Stimulated activated CD4-positive, alpha-beta T cell treated with anti-CD3 and anti-CD28 coated beads, Interleukin-12 subunit alpha, Interleukin-12 subunit beta, amount 100 ng/mL, for 4 hours (primary cell): ENCODE data around the gene PIK3CD.

Experiments used
- DNase-seq: peaks from one replicate; pipeline ENCODE4 v3.0.0-alpha.2; 2020

PIK3CD gene

DNA sequence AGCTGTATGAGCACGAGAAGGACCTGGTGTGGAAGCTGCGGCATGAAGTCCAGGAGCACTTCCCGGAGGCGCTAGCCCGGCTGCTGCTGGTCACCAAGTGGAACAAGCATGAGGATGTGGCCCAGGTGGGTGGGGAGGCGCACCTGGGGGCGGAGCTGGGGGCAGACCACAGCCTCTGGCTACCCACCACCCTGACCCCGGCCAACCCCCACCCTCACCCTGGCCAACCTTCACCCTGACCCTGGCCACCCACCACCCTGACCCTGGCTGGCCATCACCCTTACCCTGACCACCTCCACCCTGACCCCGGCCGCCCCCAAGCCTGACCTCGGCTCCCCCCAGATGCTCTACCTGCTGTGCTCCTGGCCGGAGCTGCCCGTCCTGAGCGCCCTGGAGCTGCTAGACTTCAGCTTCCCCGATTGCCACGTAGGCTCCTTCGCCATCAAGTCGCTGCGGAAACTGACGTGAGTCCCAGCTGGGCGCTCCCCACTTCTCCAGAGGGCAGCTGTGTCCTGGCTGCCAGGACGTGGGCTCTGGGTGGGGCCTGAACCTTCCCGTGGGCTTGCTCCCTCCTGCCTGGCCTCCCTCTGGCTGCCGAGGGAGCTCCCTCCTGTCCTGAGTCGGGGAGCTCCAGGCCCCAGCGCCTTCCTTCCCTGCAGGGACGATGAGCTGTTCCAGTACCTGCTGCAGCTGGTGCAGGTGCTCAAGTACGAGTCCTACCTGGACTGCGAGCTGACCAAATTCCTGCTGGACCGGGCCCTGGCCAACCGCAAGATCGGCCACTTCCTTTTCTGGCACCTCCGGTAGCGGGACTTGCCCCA lies 69.5 kb downstream of the PIK3CD start:
- no peak for DNase-seq

DNA sequence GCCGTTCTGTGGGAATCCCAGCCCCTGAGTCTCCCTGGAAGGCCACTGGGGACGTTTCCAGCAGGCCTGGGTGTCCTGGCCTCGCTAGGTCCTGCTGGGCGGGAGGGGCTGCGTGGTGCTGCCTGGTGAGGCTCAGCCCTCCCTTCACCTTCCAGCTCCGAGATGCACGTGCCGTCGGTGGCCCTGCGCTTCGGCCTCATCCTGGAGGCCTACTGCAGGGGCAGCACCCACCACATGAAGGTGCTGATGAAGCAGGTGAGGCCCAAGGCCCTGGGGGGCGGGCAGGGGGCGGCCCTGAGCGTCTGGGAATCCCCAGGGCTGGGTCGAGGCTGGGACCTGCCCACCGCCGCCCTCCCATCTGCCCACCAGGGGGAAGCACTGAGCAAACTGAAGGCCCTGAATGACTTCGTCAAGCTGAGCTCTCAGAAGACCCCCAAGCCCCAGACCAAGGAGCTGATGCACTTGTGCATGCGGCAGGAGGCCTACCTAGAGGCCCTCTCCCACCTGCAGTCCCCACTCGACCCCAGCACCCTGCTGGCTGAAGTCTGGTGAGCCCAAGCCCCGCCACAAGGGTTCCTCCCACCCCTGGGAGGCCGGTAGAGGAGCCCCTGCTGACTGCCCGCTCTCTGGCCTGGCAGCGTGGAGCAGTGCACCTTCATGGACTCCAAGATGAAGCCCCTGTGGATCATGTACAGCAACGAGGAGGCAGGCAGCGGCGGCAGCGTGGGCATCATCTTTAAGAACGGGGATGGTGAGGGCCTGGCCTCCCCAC lies 70.3 kb downstream of the PIK3CD start:
- DNase-seq = peak; percentile 78

DNA sequence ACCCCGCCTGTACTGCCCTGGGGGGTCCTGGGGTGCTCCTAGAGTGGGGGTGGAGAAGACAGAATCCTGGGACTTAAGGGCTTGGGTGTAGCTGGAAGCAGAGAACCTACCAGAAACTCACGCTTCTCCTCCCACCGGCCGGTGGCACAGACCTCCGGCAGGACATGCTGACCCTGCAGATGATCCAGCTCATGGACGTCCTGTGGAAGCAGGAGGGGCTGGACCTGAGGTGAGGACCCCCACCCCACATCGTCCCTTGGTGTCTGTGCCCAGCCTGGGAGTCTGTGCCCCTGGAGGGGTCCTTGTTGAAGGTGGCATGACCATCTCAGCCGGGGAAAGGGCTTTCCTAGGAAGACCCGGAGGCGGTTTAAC lies 70.8 kb downstream of the PIK3CD start:
- DNase-seq = no peak

- DNase-seq = no peak
Observed at GRCh38 chr1:9723068-9723805, 71.7 kb downstream of the PIK3CD start.

GRCh38 chr1:9723926-9724325 lies 72.4 kb downstream of the PIK3CD start:
- no peak for DNase-seq

DNA sequence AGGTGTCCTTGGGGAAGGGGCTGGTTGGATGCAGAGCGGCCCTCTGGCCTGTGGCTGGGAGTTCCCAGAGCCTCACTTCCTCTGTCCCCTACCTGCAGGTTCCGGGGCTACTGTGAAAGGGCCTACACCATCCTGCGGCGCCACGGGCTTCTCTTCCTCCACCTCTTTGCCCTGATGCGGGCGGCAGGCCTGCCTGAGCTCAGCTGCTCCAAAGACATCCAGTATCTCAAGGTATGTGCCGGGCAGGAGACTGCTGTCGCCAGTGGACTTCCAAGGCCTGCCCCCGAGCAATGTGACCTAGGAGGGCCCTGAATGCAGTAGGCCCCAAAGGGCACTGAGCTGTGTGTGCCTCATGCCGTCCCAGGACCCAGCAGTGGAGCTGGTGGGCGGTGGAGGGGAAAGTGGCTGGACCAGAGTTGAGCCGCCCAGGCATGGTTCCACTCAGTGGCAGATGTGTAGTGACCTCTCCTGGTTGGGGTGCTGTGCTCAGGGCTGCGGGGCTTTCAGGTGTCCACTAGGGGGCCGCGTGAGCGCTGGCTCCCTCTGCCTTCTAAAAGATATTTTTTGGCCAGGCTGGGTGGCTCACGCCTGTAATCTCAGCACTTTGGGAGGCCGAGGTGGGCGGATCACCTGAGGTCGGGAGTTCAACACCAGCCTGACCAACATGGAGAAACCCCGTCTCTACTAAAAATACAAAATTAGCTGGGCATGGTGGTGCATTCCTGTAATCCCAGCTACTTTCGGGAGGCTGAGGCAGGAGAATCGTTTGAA lies 73.4 kb downstream of the PIK3CD start:
- peak; percentile 62 for DNase-seq

DNA sequence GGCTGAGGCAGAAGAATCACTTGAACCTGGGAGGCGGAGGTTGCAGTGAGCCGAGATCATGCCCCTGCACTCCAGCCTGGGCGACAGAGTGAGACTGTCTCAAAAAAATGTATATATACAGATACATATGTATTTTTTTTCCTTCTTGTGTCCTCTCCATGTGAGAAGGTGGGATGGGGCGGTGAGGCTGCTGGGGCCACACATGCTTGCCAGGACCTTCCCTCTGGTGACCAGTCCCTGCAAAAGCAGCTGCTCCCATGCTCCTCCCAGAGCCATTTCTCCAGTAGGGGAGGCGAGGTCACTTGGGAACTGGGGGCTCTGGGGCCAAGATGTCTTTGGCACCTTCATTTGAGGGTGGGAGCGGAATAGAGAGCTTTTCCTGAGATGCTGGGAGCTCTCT lies 74.9 kb downstream of the PIK3CD start:
- no peak for DNase-seq

- DNase-seq = no peak
Observed at GRCh38 chr1:9726905-9727595, 75.5 kb downstream of the PIK3CD start.

DNA sequence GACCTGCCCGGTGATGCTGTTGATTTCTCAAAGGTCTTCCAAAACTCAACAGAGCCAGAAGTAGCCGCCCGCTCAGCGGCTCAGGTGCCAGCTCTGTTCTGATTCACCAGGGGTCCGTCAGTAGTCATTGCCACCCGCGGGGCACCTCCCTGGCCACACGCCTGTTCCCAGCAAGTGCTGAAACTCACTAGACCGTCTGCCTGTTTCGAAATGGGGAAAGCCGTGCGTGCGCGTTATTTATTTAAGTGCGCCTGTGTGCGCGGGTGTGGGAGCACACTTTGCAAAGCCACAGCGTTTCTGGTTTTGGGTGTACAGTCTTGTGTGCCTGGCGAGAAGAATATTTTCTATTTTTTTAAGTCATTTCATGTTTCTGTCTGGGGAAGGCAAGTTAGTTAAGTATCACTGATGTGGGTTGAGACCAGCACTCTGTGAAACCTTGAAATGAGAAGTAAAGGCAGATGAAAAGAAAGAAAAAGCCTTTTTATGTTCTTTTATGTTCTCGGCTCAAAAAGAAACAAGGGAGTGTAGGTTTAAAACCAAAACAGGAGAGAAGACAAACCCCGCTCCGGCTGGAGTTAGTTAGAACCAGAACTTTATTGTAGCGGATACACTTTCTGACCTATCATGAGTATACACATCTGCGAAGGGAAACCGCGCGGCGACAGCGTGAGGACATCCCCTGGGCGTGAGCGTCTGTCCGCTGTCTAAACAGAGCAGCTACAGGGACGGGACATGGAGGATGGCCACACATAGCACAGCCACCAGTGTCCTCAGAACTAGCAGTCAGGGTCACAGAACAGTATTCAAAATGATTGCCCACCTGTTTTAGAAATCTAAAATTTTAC lies 77.1 kb downstream of the PIK3CD start:
- DNase-seq = peak; percentile 58

- no peak for DNase-seq
Observed at GRCh38 chr1:9729523-9729922, 78.0 kb downstream of the PIK3CD start.

- DNase-seq = no peak
Observed at GRCh38 chr1:9730096-9730901, 78.8 kb downstream of the PIK3CD start.

GRCh38 chr1:9731051-9731537 lies 79.6 kb downstream of the PIK3CD start:
- no peak for DNase-seq

- DNase-seq = no peak
Observed at GRCh38 chr1:9731561-9731960, 80.0 kb downstream of the PIK3CD start.

DNA sequence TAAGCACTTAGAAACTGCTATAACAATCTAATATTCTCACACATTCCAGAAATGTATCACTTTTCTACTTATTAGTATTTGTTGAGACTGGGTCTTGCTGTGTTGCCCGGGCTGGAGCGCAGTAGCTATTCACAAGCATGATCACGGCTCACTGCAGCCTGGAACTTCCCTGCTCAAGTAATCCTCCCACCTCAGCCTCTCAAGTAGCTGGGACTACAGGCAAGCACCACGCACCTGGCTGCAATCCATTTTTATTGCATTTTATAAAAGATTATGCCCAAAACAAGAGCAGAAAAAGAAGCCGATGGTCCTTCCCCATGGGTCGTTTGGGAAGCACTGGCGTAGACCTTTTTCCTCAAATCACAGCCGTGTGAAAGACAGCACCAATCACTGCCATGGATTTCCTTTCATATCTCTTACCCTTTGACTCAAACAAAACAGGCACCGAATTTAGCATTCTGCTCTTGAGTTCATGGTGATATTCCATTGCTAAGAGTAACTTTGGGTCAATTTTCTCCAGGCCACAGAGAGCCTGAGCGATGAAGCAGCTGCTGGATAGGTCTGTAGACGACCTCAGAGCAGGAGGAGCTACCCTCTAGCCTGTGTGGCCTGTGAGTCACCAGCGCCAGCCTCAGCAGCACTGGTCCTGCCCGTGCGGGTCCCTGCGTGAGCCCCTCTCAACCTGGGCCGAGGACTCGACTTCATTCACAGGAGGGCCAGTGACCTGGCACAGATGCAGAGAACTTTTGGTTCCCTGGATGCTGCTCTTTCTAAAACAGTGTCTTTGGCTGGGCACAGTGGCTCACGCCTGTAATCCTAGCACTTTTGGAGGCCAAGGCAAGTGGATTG lies 80.8 kb downstream of the PIK3CD start:
- DNase-seq = no peak

DNA sequence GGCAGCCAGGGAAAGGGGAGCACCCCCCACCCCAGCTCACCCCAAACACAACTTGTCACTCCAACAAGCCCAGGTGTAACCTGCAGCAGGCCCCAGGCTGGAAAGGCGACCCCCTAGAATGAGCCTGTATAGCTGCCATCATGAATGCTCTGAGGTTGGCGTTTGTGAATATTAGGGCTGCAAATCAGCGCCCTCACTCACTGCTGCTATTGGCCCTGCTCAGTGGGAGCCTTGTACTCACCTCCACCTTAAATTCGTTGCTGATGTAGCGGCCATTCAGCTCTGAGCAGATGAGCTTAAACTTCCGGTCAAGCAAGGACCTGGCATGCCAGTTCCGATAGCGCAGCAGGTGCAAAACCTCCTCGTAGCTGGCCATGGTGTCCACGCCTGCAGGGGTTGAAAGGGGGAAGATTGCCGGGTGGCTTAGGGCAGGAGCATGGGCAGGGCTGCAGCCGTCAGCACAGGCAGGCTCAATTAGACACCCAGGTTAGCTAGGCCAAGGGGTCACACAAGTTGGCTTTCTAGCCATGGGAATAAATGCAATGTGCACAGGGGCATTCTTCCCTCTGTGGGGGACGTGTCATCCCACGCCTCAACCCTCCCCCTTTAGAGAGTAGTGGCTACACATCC lies 81.7 kb downstream of the PIK3CD start:
- DNase-seq = no peak

DNA sequence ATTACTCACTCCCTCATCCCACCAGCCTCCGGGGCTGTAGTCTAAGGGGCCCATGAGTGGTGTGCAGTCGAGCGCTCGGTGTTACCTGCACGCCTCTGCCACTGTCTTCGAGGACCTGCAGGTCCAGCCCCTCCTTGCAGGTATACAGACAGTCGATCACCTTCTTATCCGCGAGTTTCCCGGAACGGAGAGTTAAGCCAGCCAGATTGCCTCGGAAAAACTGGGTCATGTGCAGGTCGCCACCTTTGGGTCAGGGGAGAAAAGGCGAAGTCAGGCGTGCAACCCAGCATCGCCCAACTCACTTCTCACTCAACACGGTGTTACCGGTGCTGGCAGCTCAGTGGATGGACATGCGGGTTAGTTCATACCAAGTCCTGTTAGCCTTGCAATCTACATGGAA lies 84.3 kb downstream of the PIK3CD start:
- no peak for DNase-seq

- DNase-seq = no peak
Observed at GRCh38 chr1:9736241-9736640, 84.7 kb downstream of the PIK3CD start.

GRCh38 chr1:9737057-9737456 lies 85.5 kb downstream of the PIK3CD start:
- DNase-seq = no peak

DNA sequence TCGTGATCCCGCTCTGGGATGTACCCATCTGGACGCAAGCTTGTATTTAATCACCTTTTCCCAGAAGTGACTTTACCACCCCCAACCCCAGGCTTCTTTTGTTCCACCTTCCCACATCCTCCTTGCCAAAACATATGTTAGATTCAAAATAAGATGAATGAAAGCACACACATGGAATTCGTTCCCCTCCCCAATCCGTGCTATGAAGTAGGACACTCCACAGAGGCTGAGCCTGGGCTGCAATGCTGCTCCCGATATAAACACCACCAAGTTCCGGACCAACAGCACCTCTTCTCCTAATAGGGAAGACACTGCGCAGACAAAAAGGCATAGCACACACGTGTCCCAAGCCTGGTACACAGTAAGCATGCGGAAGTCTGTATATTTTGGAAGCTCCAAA lies 86.1 kb downstream of the PIK3CD start:
- no peak for DNase-seq
